GM13976 (cell line): ENCODE results near the gene ZNF396.

Experiments
- DNase-seq: peaks from one replicate; pipeline ENCODE4 v3.0.0; 2012; ENCODE audit warnings: low spot score
- in situ Hi-C: fragments of 300-500 bp; cut with MboI; formaldehyde crosslinking; loops from one replicate; pipeline ENCODE4 v1.12.0; 2022; ENCODE audit warnings: low sequenced_read_pairs, mixed read lengths, inconsistent platforms; ENCODE audit not compliant: unreplicated experiment
- TF ChIP-seq, protein P1 (sequence below): IDR thresholded peaks from 2 replicates; pipeline ENCODE4 v1.5.1; 2012; ENCODE audit warnings: borderline replicate concordance, mild to moderate bottlenecking; ENCODE audit not compliant: insufficient read depth; ENCODE audit errors: extremely low read depth, missing control alignments, control extremely low read depth

ZNF396 gene

DNA sequence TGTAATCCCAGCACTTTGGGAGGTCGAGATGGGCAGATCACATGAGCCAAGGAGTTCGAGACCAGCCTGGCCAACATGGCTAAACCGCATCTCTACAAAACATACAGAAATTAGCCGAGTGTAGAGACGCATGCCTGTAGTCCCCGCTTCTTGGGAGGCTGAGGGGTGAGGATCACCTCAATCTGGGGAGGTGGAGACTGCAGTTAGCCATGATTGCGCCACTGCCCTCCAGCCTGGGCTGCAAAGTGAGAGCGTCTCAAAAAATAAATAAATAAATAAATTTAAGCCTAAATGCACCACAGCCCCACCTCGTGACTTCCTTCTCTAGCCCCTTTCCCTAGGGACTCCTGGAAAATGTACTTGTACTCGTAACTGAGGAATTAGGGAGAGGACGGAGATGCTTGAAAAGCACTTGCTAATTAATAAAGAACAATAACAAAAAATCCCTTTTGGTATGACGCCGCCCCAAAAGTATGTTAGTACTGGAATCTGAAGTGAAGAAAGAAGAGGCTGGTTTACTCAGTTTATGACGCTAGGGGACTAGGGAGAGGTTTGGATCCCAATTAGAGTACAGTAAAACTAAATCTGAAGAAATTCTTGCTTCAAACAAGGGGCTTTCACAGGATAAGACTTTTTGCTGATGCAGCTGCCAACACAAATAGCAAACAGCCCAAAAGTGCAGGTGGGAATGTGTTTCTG lies 887 bp upstream of the ZNF396 start:
- TF ChIP-seq, protein P1, sequence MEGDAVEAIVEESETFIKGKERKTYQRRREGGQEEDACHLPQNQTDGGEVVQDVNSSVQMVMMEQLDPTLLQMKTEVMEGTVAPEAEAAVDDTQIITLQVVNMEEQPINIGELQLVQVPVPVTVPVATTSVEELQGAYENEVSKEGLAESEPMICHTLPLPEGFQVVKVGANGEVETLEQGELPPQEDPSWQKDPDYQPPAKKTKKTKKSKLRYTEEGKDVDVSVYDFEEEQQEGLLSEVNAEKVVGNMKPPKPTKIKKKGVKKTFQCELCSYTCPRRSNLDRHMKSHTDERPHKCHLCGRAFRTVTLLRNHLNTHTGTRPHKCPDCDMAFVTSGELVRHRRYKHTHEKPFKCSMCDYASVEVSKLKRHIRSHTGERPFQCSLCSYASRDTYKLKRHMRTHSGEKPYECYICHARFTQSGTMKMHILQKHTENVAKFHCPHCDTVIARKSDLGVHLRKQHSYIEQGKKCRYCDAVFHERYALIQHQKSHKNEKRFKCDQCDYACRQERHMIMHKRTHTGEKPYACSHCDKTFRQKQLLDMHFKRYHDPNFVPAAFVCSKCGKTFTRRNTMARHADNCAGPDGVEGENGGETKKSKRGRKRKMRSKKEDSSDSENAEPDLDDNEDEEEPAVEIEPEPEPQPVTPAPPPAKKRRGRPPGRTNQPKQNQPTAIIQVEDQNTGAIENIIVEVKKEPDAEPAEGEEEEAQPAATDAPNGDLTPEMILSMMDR, result no peak
- in situ Hi-C loops, result loop anchor here (10.0 to 25.0 kb wide), 2 partner anchors 153 to 584 kb away; partner anchors contain the start of gene RMP24
- DNase-seq, result no peak

DNA sequence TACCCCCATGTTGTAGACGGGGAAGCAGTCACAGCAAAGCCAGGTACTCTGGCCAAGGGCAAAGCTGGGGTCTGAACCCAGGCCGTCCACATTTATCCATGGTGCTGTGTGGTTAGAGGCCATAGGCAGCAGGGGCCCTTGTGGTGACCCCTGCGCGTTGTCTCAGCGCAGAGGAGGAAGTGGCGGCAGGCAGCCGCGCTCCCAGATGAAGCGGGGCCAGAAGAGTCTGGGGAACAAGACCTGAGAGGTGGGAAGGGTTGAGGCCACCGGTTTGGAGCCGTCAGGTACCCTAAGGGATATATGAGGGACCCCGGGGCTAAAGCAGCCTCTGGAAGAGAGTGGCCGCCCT lies 770 bp downstream of the ZNF396 start:
- TF ChIP-seq, protein P1, result no peak
- peak; percentile 64 for DNase-seq
- in situ Hi-C loops, result loop anchor here (10.0 to 25.0 kb wide), 2 partner anchors 152 to 586 kb away; partner anchors contain the start of gene RMP24

DNA sequence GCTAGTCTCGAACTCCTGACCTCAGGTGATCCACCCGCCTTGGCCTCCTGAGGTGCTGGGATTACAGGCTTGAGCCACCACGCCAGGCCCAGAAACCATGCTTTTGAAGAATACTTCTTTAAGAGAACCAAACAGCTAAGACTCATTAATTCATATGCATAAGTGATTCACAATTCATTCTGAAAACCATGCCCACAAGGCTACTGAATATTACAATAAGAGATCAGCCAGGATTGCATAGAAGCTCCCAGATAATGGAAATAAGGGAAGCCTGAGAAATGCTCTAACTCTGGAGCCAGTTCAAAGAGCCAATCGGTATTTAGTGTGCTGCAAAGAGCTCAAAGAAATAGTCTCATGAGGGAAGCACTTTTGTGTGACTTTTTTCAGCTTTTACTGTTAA lies 2.4 kb downstream of the ZNF396 start:
- in situ Hi-C loops, result loop anchor here (10.0 to 25.0 kb wide), 2 partner anchors 150 to 588 kb away; partner anchors contain the start of gene RMP24
- TF ChIP-seq, protein P1, result no peak
- no peak for DNase-seq

DNA sequence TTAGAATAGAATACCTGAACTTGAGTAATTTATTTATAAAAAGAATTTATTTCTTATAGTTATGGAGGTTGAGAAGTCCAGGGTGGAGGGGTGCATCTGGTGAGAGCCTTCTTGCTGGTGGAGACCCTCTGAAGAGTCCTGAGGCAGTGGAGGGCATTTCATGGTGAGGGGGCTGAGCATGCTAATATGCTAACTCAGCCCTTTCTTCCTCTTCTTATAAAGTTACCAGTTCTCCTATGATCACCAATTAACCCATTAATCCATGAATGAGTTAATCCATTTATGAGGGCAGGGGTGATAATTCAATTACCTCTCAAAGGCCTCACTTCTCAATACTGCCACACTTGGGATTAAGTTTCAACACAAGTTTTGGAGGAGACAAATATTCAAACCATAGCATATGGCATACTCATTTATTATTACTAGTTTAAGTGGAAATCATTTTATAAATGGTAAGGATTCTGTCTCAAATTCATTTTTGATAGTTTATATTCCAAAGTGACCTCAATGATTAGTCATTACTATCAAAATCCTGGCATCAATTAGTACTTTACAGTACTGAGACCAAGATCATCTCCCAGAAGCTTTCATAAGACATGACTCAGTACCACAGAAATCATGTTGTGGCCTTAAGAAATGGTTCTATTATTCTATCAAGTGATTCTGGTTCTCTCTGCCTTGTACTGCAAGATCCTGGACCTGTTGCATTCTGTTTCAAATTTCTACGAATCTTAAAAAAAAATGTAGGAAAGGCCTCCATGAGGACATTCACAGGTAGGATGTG lies 5.5 kb downstream of the ZNF396 start:
- TF ChIP-seq, protein P1, result no peak
- DNase-seq, result no peak
- in situ Hi-C loops, result loop anchor here (10.0 kb wide), 1 partner anchor 147 kb away; no protein-coding TSS in a partner anchor

DNA sequence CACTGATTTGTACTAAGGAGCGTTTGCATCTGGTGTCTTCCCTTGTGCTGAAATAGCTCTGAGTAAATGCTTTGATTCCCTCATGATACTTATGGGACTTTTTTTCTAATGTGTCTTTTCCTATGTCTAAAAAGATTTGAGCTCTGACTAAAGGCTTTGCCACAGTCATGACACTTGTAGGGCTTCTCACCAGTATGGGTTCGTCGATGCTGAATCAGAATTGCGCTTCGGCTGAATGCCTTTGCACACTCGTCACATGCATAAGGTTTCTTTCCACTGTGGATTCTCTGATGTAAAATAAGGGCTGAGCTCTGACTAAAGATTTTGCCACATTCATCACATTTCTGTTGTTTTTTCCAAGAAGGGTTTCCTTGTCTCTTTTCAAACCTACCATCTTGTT lies 8.0 kb downstream of the ZNF396 start:
- TF ChIP-seq, protein P1, result no peak
- no peak for DNase-seq
- in situ Hi-C loops, result no loop called here

DNA sequence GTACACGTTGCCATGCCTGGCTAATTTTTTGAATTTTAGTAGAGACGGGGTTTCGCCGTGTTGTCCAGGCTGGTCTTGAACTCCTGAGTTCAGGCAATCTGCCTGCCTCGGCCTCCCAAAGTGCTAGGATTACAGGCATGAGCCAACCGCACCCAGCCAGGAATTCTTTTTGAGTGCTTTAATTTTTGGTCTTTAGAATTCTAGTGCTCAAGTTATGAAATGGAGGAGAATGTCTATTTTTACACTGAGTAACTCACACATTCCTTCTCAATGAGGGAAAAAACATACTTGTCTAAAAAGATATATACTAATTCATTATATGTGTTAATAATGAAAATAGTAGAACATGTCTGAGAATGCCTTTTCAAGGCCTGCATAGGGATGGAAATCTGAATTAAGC lies 8.5 kb downstream of the ZNF396 start:
- in situ Hi-C loops, result no loop called here
- TF ChIP-seq, protein P1, result no peak
- no peak for DNase-seq
